ENCODE results near the gene SRD5A1.

The SRD5A1 gene

DNA sequence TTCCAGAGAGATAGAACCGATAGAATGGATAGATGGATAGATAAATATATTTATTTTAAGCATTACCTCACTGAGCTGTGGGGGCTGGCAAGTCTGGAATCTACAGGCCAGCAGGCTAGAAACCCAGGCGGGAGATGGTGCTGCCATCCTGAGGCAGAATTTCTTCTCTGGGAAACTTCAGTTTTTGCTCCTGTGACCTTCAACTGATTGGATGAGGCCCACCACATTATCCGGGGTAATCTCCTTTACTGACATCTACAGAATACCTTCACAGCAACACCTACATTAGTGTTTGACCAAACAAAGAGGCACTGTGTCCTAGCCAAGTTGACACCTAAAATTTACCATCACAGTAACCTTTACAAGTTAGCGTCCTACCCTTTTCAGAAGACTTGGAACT lies 50.8 kb downstream of the SRD5A1 start:
- no peak for DNase-seq (ENCODE audit: low read depth)

DNA sequence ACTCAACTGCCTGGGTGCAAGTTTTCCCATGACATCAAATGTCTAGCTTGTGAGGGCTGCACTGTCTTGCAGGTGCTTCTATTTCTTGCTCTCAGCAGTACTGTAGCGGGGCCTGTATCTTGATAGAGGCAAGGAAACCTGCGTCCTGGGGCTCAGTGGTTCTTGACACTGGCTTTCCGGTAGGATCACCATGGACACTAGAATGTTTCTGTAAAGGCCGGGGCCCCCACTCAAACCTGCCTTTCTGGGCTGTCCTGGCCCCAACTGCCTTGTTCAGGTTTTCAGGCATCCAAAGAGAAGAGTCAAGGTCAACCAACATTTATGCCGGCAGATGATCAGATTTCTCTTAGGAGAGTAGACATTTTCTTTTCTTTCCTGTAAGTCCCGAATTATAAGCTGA lies 53.3 kb downstream of the SRD5A1 start:
- no peak for DNase-seq (ENCODE audit: low read depth)

DNA sequence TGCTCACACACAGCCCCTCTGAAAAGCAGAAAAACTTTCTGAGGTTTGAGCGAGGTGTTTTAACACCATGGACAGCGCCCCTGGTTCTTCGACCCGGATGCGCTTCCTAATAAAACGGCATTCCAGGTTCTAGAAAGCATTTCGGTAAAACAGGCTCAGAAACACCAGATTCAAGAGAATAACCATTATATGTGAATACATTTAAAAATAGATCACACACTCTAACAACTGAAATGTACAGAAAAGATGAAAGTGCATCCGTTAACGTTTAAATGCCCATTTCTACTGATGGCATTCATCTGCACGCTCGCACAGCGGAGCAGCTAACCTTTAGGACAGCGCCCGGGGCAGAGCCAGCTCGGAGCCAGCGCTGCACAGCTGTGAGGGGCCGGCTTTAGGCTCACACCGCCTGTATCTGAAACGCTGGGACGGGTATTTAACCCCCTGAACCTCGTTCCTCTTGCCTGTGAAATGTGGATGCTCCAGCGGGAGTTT lies 53.7 kb downstream of the SRD5A1 start:
- no peak for DNase-seq (ENCODE audit: low read depth)

DNA sequence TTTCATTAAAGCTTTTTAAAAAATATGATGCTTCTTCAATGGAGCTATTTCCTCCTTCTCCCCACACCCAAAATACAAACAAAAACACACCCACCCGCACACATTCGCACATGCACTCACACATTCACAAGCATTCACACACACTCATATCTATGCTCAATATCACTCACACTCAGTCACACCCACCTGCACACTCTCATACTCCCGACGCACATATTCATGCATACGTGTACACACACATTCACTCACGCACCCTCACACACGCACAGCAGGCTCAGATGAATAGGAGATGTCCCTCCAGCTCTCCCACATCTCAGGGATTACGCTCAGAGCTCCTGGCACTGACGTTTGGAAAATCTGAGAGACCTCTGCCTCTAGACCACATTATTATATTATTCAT lies 54.3 kb downstream of the SRD5A1 start:
- no peak for DNase-seq (ENCODE audit: low read depth)

DNA sequence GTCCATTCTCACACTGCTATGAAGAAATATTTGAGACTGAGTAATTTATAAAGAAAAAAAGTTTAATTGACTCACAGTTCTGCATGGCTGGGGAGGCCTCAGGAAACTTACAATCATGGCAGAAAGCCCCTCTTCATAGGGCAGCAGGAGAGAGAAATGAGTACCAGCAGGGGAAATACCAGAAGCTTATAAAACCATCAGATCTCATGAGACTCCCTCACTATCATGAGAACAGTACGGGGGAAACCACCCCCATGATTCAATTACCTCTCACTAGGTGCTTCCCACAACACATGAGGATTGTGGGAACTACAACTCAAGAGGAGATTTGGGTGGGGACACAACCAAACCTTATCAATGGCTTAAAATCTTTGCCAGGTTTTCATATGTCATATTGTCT lies 59.7 kb downstream of the SRD5A1 start:
- no peak for DNase-seq (ENCODE audit: low read depth)

DNA sequence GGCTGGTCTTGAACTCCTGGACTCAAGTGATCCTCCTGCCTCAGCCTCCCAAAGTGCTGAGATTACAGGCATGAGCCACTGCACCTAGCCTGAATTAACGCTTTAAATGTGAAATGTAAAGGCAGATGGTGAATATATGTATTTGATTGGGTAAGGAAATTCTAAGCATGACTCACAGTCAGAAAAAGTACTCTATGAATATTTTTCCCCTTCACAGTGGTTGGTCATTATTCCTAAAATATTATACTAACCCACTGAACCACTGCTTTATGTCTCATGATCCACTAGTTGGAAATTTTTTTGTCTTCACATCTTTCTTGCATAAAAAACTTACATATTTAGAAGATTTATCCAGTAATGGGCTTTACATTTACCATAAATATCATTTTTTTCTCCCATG lies 65.5 kb downstream of the SRD5A1 start:
- DNase-seq (ENCODE audit: low read depth) = no peak

DNA sequence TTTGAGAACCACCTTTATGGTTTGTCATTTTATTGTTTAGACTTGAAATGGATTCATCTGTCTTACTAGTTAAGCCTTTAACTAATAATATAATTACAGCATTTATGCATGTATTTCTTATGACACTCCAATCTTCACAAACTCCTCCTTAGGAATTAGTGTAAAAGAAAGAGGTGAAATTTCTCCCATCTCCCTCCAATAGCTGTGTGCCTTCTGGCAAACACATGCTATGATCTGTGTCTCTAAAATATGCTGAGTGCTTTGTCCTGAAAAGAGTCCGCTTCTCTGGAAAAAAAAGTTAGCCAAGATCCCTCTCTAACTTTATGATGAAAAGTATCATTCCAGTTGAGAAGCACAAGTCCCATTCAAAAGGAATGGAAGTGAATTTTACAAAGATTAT lies 66.1 kb downstream of the SRD5A1 start:
- no peak for DNase-seq (ENCODE audit: low read depth)

DNA sequence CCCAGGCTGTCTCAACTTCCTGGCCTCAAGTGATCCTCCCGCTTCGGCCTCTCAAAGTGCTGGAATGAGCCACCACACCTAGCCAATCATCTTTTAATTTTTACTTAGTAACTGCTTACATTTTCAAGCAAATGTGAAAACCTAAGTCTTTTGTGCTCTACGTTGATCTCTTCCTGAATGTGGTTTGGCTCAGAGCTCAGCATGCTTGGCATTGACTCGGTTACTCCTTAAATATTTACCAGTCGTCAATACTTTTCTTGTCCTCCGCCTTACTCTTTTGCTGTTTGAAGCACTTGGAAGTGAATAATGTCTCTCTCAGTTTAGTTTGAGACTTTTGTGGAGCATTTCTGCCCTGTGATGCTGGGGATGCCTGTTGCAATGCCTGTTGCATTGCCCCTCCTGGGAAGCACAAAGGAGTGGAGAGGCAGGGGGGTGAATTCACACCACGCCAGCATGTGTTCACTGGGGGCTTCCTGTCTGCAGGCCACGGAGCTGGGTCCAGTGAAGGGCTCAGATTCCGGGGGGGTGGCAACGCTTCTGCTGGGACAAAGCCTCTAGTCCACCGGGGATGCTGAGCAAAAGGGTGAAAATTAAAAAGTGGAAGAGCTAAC lies 66.9 kb downstream of the SRD5A1 start:
- DNase-seq (ENCODE audit: low read depth) = no peak

DNA sequence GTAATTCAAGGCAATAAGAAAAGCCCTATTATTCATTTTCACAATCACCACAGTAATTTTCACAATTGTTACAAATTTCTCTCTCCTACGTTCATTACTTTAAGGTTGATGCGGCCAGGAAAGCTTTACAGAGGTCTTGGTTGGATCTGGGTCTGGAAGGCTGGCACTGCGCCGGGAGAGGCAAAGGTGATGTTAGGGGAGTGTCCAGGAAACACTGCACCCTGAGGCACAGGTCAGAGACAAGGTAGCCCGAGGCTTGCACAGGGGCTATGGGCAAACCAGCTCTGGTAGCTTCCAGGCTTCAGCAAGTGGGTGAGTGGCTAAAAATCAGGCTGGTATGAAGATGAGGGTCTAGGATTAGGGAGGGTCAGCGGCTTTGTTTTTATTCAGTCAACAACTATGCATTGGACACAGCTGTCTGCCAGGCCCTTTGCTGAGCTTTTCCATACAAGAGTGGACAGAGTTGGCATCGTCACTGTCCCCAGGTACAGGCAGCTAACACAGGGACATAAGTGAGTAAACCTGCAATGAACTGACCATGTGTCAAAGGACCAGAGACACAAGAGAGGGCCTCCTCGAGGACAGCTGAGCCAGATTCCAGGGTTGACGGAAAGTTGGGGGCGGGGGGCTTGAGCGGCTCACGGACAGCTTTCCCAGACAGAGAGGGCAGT lies 67.6 kb downstream of the SRD5A1 start:
- DNase-seq (ENCODE audit: low read depth) = no peak

DNA sequence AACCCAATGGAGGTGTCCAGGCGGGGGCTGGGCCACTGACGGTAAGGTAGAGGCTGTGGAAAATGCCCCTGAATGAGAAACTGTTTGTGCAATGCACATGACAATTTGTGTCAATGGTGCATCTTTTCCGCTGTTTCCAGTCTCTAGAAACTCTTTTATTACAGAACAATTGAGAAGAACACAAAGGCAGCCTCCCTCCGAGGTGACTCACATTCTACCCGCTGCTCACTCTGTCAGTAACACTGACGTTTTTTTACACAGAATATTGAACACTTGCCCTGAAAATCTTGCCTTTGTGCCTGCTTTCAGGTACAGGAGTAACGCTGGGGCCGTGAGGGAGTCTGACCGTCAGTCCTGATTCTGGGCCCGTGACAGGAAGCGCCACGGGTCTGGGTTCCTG lies 68.3 kb downstream of the SRD5A1 start:
- no peak for DNase-seq (ENCODE audit: low read depth)

DNA sequence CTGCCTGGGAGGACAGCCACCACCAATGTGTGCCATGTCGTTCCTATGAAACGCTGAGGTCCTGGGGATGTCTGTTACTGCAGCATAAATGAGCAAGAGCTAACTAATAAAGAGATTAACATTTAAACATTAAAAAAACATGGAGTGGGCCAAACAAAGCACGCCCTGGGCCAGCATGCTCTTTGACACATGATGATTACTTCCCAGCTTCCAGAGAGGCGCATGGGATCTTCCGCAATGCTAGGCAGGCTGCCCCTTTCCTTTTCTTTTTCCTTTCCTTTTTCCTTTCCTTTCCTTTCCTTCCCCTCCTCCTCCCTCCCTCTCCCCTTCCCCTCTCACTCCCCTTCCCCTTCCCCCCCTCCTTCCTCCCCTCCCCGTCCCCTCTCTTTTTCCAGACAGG lies 69.4 kb downstream of the SRD5A1 start:
- DNase-seq (ENCODE audit: low read depth) = no peak

DNA sequence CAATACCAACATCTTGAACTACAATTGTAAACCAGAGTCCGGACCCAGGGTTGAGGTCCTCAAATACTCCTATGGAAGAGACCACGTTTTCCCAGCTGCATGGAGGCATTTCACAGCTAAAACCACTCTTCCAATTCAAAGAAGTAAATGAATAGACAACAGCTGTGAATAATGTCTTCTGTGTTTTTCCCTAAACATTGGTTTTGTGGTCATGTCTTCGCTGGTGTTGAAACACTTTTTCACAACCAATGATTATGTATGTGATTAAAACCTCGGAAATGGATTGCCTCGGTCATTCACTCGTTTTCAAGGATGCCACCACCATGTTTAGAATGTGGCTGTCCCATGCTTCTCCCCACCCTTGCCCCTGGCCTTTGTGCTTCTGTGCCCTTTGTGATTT lies 70.6 kb downstream of the SRD5A1 start:
- no peak for DNase-seq (ENCODE audit: low read depth)

DNA sequence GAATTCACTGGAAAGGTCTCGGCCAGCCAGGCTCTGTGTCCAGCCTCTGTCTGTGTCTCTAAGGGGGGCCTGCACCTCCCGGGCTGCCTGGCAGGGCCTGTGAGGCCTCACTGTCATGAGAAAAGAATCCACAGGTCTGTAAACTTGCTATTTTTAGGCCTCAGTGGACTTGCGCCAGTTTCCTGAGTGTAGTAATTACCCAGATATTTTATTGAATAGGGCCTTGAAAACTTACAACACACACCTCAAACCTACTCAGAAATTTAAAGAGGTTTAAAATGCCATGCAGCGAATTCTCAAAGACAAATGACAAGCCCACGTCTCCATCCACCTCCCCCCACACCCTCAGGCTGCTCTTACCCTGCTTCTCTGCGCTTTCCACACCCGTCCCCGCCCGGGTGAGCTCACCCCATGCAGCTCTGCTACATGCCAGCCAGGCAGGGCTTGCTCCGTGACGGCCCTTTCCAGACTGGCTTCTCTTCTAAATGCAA lies 71.2 kb downstream of the SRD5A1 start:
- DNase-seq (ENCODE audit: low read depth) = no peak

DNA sequence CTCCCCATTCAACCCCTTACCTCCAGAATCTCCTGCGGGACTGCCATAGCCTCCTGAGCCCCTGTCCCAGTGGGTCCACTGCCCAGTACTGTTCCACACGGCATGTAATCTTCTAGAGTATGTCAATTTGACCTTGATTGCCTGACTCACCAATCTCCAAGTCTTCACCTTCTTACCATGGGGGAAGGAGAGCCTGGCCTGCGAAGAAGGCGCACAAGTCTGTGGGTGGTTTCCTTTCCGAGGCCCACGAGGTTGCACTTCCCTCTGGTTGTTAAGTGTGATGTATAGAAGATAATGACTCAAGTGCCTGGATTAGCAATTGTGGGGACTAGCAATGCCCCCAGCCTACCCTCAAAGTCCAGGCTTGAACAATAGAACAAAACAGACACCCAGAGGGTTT lies 71.8 kb downstream of the SRD5A1 start:
- no peak for DNase-seq (ENCODE audit: low read depth)

DNA sequence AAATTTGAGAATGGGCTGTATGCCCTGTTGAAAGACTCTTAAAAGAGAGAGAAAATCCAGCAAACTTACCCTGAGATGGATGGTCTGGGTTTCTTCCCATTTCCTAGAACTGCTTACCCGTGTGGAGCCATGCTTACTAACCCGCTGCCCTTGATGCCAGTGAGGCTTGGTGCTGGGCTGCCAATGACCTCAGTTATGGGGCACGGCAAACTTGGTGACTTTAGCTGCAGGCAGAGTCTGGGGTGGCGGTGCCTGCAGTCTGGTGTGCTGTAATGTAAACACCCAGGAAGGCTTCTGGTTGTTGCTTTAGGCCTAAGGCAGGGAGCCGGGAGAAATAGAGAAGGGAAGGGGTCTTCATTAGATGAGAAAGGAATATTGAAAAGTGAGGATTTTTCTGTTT lies 72.7 kb downstream of the SRD5A1 start:
- no peak for DNase-seq (ENCODE audit: low read depth)

DNA sequence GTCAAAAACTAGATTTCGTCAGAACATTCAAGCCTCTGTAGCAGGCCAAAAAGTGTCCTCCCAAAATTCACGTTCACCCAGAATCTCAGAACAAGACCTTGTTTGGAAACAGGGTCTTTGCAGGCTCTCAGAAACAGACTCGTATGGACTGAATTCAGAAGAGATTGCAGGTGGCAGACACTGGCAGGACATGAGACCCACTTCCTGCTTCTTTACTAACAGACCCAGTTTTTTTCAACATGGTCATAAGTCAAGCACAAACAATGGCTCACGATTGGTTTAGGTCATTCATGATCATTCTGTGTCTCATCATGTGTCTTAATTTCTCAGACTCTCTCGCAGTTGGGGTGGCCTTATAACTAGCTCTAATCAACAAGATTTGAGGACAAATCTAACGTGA lies 74.6 kb downstream of the SRD5A1 start:
- no peak for DNase-seq (ENCODE audit: low read depth)

DNA sequence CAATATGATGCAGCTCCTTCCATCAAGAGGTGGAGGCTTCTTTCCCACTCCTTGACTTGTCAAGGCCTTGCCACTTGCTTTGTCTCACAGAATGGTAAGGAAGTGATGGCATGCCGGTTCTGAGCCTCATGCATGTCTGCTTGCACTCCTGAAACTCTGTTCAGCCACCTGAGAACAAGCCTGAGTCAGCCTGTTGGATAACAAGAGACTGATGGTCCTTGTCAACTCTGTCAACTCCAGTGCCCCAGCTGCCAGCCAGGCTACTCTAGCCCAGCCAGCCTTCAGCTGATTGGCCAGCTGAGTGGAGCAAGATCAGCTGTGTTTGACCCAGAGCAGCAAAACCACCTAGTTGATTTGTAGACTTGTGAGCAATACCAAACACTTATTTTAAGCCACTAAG lies 75.6 kb downstream of the SRD5A1 start:
- no peak for DNase-seq (ENCODE audit: low read depth)

DNA sequence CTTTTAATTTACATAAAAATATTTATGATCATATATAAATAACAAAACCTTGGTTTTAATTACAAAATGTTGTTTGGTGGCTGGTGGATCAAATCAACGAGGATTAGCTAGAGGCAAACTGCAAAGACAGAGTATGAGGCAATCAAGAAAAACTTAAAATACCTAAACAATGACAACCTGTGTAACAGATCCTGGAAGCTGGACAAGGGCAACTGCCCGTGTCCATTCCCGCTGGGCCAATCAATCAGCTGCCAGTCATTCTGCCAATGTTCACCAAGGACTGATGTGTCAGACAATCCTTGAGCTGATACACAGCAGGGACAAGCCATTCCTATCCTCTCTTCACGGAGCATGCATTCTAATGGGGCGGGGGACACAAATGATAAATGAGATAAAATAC lies 76.8 kb downstream of the SRD5A1 start:
- no peak for DNase-seq (ENCODE audit: low read depth)

DNA sequence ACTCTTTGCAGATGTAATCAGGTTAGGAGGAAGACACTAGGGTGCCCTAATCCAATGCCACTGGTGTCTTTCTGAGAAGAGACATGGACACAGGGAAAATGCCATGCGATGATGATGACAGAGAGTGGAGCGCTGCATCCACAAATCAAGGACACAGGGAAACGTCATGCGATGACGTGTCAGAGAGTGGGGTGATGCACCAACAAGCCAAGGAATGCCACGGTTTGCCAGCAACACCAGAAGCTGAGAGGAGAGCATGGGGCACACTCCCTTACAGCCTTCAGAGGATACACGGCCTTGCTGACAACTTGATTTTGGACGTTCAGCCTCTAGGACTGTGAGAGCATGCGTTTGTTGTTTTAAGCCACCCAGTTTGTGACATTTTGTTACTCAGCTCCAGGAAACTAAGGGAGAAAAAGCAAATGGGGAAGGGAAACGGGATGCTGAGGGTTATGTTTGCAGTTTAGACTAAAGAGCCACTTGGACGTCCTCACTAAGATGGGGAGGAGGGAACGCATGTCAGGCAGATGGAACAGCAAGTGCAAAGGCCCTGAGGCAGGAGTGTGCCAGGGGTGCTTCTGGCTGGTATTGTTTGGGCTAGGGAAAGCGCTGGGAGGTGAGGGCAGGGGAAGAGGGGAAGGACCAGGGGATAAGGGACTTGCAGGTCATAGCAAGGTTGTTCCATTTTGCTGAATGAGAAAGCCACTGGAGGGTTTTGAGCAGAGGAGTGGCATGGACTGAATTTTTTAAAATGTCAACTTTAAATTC lies 77.5 kb downstream of the SRD5A1 start:
- DNase-seq (ENCODE audit: low read depth) = no peak

DNA sequence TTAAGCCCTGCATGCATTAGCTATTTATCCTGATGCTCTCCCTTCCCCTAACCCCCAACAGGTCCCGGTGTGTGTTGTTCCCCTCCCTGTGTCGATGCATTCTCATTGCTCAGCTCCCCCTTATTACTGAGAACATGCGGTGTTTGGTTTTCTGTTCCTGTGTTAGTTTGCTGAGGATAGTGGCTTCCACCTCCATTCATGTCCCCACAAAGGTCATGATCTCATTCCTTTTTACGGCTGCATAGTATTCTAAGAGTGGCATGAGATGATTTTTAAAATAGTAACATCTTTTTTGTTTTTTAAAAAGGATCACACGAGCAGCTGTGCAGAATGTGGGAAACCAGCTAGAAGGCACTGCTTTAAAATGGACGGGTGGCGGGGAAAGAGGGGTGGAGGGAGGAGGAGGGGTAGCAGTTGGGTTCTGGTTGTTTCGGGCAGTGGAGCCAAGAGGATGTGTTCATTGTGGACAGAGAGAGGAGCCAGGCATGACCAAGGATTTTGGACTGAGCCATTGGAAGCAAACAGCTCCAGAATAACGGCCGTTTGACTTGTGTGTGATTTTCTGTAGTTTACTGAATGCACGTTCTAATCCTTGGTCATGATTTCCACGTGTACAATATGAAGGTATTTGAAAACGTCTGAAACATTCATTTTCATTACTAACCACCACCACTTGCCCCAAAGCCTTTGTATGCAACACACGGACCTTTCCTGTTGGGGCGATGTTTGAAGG lies 78.3 kb downstream of the SRD5A1 start:
- no peak for DNase-seq (ENCODE audit: low read depth)

DNA sequence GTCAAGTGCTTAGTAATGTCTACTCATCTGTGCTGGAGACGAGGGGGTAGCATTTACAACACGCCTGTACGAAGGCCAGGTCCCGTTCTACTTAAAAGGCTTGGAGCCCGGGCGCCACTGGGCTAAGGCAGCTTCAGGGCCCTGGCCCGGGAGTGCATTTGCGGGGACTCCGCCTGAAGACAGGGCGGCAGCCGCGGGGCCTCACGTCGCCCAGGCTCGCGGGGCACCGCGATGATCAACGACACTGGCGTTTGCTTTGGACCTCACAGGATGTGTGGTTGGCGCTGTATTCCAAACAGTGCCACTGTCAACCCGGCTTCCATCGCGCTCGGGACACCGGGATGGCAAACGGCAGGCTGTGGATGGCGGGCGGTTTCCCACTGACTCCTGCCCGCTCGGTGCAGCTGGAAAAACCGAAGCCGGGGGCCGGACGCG lies 78.9 kb downstream of the SRD5A1 start:
- DNase-seq (ENCODE audit: low read depth) = peak; percentile 19

DNA sequence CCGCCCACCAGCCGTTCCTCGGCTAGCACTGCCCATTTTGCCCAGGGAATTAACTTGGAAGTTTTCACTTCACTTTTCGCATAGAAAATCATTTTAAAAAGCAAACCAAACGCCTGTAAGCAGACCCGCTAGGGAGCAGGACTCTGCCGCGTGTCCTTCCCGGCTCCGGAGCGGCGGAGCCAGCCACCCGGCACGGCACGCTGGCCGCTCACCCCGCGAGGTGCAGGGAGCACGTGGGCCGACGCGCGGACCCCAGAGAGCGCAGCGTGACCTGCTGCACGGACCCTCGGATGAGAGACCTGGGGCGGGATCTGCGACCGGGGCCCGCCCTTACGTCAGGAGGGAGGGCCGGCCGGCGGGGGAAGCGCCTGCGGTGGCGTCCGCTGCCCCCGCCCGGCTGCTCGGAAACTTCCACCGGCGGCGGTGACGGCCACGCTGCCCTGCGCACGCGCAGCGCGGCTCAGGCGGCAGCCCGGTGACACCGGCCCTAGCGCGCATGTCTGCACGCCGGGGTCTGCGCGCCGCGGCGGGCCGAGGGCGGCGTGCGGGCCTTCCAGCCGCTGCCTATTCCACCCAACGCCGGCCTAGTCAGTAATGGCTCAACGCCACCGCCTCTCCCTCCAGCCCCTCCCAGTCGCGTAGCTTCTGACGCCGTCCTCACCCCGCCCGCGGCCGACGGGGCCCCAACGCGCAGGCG lies 79.5 kb downstream of the SRD5A1 start:
- peak; percentile 96 for DNase-seq (ENCODE audit: low read depth)

Data from activated T-cell treated with anti-CD3 and anti-CD28 coated beads for 24 hours (primary cell).